GM21786 (cell line): ENCODE data around the gene FBLL1.
"Not testable (repeated sequence)": the region's sequence is repeated elsewhere in the genome, so short reads cannot be mapped to it uniquely, and the experiment has no call there.

Experiments
- ATAC-seq: cut with Tn5 transposase; IDR thresholded peaks from one replicate; pipeline ENCODE4 v1.9.1; 2021; ENCODE audit not compliant: unreplicated experiment

Gene FBLL1

DNA sequence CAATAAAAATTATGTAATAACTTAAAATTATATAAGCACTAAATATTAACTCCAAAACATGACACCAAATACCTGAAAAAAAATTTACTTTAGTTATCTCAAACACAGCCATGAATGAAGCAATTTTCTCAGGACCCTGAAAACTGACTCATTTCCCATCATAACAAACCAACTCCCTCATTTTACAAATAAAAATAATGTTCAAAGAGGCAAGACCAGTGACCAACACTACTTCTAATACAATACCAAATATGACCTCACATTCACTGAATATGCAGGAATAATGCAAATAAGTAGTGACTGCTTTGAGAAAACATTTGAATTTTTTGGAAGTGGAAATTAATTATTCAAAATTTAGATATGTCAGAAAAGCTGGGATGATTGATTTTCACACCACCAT is 21.6 kb downstream of the FBLL1 start:
- no peak for ATAC-seq

DNA sequence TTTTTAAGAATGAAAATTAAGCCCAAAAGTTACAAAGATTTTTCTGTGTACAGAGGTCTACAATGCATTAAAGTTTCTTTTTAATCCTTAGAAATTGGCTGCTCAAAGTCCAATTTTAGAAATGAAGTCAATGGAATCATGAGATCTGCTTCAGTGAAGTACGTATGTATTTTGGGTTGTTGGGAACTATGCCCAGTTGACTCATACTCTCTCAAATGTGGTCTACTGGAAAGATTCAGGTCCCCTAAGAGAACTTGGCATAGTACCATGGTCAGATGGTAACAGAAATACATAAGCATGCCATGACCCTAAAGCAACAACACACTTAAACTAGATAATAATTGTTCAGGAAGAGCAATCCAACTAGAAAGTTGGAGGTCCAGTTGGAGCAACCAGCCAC is 23.0 kb downstream of the FBLL1 start:
- ATAC-seq, result no peak

DNA sequence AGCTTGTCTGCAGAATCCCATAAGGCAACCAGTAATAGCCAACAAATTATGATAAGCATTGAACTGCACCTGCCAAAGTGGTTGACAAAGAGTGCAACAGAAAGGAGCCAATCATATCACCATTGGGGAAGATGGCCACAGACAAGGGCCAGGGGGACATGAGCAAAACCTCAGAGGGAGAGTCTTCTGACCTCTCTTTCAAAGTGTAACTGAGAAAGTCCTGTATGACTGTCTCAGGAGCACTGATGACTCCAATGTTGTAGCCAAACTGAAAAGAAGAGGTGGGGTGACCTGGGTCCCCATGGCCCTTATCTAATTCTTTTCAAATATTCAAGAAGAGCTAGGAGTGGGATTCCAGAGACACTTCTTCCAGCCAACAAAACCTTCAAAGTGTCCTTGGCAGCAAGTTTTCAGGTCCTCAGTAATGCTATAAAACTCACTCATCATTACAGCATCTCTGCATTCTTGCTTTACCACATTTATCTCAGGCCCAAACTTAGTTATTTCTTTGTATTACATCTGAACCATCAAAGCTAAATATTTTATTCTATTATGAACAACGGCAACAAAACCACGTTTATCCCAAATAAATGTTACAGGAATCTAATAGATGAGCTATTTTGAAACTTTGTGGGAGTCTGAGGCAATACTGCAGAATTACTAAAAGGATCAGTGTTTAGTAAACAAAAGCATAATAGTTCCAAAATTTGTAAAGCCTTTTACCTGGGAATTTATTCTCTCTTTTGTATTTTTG is 24.4 kb downstream of the FBLL1 start:
- ATAC-seq, result no peak

DNA sequence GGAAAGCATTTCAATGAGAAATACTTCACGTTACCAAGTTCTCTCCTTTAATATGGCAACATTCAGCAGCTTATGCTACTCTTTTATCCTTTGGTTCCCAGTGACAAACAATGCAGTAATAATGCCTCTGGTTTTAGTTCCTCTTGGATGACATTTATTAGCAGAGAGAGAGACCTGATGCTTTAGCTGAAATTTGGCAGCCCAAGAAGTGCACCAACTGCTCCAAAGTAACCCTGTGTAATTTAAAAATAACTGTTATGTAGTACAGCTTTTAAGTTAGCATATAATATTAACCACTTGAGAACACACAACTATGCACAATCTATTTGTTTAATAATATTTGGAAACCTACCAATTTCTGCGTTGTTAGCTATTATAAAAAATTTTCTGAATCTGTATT is 28.3 kb downstream of the FBLL1 start:
- ATAC-seq, result no peak

DNA sequence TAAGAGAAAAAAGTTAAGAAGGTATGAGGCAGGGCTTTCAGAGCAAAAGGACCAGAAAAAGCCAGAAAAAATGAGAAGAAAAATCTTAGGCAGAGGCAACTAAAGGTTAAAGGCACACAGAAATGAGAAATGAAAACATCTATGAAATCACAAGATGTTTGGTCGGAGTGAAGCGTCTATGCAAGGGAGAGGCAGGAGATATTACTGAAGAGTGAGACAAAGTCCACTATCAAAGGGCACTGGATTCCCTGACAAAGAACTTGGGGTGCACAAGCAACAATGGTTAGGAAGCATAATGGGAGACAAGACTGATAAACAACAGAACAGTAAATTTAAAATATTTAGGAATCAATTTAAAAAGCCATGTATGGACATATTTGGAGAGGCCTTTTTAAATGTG is 33.2 kb downstream of the FBLL1 start:
- no peak for ATAC-seq

DNA sequence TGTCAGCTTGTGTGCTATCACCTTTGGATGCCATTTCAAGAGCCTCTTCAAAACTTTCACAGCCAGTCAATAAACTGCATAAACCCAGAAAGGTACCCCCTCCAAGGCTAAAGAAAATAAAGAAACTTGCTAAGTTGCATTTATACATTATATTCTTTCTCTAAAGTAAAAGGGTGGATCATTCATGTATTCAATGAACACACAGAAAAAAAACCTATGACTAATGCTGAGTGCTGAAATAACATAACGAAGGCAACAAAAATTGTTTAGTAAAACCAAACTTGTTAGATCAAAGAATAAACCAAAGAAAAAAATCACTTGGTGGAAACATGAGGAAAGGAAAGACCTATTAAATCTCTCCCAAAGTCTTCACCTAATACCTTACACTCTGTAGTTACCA is 34.9 kb downstream of the FBLL1 start:
- ATAC-seq, result no peak

DNA sequence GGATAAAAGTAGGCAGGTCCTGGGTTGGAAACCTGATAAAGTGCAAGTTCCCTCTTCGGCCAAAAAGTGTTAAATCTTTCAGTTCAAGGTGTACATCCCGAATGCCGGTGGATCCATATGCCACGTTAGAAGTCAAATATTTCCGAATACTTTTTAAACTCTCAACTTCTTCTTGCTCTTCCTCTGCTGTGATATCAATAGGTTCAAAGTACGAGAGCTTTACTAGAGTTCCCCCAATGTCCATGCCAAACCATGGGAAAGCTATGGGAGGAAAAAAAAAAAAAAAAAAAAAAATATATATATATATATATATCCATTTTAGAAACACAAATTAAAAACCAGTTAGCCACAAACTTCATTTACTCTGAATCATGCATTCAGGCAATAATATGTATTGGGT is 39.6 kb downstream of the FBLL1 start:
- no peak for ATAC-seq

DNA sequence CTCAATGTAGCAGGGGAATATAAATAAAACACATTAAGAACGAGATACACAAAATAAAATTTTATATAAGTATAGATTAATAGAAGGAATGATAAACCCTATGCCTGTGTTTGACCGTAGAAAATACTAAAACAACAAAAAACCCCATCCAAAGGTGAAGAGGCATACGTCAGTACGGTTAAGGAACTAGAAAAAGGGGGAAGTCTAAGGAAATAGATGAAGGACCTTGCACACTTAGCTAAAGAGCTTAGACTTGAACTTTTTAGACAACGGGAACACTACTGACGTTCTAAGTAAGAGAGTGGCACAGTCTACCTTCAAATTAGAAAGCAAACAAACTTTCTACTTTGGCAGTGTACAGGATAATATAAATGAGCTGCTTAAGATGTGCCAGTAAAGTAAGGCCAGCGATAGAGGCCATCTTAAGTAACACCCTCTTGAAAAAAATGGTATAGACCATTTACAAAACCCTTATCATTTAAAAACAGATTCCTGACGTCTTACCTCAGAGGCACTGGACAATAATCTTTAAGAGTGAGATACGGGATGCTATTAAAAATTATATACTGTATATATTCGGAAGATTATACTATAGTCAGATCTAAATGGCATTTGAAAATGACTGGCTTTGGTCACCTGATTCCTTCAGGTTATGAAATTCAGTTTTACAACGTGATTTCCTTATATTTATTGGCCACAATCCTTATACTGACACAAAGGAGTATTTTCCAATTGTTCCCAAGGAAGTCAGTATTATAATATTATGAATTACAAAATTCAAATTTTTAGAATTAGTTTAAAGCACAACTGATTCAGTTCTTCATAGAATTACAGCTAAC is 41.6 kb downstream of the FBLL1 start:
- ATAC-seq, result no peak

DNA sequence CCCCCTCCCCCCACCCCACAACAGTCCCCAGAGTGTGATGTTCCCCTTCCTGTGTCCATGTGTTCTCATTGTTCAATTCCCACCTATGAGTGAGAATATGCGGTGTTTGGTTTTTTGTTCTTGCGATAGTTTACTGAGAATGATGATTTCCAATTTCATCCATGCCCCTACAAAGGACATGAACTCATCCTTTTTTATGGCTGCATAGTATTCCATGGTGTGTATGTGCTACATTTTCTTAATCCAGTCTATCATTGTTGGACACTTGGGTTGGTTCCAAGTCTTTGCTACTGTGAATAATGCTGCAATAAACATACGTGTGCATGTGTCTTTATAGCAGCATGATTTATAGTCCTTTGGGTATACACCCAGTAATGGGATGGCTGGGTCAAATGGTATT is 44.6 kb downstream of the FBLL1 start:
- ATAC-seq, result not testable (repeated sequence)

DNA sequence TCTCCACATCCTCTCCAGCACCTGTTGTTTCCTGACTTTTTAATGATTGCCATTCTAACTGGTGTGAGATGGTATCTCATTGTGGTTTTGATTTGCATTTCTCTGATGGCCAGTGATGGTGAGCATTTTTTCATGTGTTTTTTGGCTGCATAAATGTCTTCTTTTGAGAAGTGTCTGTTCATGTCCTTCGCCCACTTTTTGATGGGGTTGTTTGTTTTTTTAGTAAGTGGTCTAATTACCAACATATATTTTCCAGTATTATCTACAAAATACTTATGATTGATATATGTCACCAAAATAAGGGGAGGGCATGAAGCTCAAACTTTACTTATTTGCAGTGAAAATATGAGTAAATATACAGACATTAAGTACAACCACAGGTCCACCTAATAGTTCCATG is 45.1 kb downstream of the FBLL1 start:
- ATAC-seq, result not testable (repeated sequence)

DNA sequence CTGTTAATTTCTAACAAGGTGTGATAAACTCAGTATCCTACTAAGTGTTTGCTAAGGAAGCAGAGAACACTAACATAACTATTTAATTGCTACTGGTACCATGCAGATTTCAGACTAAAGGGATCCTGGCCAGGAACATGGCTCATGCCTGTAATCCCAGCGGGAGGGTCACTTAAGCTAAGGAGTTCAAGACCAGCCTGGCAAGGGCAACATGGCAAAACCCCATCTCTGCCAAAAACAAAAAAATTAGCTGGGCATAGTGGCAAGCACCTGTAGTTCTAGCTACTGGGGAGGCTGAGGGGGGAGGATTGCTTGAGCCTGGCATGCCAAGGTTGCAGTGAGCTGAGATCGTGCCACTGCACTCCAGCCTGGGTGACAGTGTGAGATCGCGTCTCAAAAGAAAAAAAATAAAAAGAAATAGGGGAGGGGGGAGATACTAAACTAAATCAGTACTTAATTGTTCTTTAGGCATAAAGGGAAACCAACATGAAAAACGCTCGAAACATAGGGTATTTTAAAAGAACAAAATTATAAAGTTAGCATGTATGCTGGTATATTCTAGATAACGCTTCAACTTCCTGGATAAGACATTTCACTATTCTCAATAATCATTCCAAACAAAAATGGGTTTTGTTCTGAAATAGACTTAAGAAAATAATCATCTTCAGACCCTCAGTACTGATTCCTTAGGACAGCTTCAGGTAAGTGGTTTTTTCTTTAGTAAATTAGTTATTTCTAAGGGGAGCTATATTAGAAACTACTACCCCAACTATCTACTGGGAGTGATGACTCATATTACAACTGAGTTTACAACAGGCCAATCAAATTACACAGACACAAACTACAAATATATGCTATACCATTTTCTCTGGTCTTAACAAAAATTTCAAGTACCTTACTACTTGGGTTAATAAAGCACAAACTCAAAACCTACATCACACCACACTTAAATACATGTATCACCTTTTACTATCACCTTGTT is 46.6 kb downstream of the FBLL1 start:
- ATAC-seq, result no peak

DNA sequence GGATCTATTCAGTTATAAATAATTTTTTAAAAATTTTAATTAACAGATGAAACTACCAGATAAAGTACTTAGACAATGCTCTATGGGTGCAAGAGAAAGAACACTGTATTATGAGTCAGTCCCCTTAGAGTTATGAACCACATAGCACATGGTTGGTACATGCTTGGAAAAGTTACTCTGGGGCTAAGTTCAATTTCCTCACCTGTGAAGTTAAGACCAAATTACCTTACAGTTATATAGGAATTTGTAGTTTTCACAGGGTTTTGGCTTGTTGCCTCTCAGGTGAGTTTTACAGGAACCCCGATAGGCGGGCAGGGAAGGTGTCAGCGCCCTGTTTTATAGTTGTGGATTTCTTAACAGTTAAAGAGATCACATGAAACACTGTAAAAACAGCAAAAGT is 48.9 kb downstream of the FBLL1 start:
- ATAC-seq, result no peak

DNA sequence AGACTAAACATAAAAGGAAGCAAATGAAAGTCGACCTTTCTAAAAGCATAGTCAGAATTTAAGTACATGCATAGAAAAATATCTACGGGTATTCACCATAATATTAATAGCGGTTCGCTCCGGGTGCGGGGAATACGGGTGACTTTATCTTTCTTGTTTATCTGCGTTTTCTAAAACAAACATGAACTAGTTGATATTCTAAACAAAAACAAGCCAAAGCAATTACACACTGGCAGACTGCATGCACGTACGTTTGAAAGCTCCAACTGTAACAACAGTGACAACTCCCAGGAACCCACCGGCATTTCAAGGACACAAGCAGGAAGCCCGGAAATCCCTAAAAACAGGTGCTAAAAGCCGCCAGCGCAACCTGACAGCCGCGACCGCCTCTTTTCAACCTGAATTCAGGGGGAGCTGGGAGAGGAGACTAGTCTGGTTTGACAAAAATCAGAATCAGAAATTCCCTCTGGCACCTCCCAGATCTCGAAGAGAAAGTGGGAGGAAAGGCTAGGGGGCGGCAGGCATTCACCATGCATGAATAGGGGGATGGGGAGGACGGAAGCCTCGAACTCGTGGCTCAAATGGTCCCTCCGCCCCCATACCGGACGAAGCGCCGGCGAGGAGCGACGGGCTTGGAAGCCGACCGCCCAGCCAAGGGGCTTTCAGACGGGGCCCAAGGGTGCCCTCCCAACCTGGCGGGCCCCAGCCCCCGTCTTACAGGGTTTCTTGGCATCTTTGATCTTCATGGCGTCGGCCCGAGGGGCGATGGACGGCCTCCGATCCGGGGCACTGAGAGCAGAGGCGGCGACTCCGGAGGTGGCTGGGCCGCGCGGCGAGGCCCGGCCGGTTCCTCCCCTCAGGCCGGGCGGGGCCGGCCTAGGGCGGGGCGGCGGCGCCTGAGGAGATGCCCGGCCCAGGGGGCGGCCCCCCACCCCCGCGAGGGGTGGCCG is 49.7 kb downstream of the FBLL1 start, which contains the start of gene PANK3:
Gene PANK3, minus strand, starts transcription at position 831 of the 950 bp plus-strand sequence. Its CDS starts 85 bp downstream, at position 746.
- peak; percentile 43 for ATAC-seq

DNA sequence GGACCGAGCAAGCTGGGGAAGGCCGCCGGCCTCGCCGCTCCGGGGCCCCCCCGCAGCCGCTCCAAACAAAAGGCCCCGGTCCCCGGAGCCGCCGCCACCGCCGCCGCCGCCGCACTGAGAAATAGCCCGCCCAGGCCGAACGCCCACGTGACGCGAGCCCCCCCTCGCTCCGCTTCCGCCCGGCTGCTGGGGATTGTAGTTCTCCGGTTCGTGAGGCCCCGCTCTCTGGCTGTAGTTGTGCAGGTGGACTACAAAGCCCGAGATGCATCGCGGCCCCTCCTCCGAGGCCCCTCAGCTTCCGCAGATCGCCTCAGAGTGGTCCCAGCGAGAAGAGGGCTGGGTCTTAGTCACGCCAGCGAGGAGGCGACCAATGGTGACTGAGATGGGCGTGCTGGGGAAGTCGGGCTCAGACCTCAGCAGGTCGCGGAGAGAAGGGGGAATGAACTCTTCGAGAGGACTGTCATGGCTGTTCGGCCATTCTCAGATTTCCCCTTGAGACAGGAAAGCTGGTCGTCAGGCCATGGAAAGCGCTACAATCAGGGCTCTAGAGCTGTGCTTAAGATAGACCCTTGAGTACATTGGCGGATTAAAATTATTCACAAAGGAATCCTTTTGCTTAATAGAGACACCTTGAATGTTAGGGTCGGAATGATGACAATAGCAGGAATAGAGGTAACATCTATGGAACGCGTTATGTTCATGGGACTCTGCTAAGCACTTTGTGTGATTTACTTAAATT is 50.6 kb downstream of the FBLL1 start:
- peak; percentile 92 for ATAC-seq

DNA sequence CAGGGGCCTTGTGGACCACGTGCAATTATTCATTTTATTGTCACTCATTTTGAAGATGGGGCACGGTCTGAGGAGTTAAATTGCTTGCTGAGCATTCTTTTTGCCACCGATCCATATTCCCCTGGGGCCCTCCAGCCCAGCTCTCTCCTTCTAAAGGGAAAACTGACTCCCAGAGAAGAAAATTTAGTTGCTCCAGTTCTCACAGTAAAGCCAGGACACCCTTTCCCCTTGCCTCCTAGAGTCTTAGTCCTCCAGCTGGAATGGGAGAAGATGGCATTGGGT is 51.1 kb downstream of the FBLL1 start:
- ATAC-seq, result no peak
